H1 (cell line): Measurements from ENCODE around the gene SIRT7. TPM values are rescaled to one million over a fixed set of nuclear protein-coding genes. Genes with fewer than 3 reads are reported as not detected.
A peak's percentile ranks its signal among the peaks of the same experiment; 100 is the strongest.

ENCODE experiments used
- CTCF ChIA-PET: fragments of 300-600 bp; sonication (Branson Sonifier 250); formaldehyde crosslinking; loops from one replicate; lab custom pipeline; 2021; ENCODE audit not compliant: partially characterized antibody; lab: Charles Lee
- POLR2A ChIA-PET: fragments of 300-600 bp; sonication (Branson Sonifier 250); formaldehyde crosslinking; loops from one replicate; lab custom pipeline; 2021; ENCODE audit warnings: inconsistent platforms; ENCODE audit not compliant: partially characterized antibody; lab: Charles Lee
- DNase-seq, 2 experiments: peaks; one replicate each; pipeline versions ENCODE4 v3.0.0 to v3.0.0-alpha.2; 2010 to 2022; ENCODE audit warnings: low spot score in 2 of 2, low read depth in 1 of 2, mixed read lengths in 1 of 2
- FAIRE-seq: peaks from 2 replicates; lab custom pipeline; 2011; peaks lifted over from hg19 to GRCh38; lab: Jason Lieb, UNC
- H2AFZ ChIP-seq: 2 replicates; pipeline ENCODE4 v1.8.1; 2012; ENCODE audit warnings: low read length, inconsistent platforms
- H2AK5ac ChIP-seq: 2 replicates; pipeline ENCODE4 v1.6.1; 2013; ENCODE audit warnings: low read depth, low read length
- H2BK120ac ChIP-seq: replicated peaks from 2 replicates; pipeline ENCODE3; 2013; ENCODE audit warnings: low read depth, low read length, inconsistent platforms
- H2BK12ac ChIP-seq: 2 replicates; pipeline ENCODE4 v1.6.1; 2013; ENCODE audit warnings: low read depth, low read length
- H2BK15ac ChIP-seq: 2 replicates; pipeline ENCODE4 v1.6.1; 2013; ENCODE audit warnings: low read length
- H2BK20ac ChIP-seq: 2 replicates; pipeline ENCODE4 v1.6.1; 2013; ENCODE audit warnings: low read length
- H2BK5ac ChIP-seq: 2 replicates; pipeline ENCODE4 v1.6.1; 2013; ENCODE audit warnings: low read depth, low read length
- H3K14ac ChIP-seq: 2 replicates; pipeline ENCODE4 v1.6.1; 2013; ENCODE audit warnings: inconsistent platforms; ENCODE audit not compliant: insufficient read length
- H3K18ac ChIP-seq: 2 replicates; pipeline ENCODE4 v1.6.1; 2013; ENCODE audit warnings: low read length; ENCODE audit errors: extremely low read depth
- H3K23ac ChIP-seq: 2 replicates; pipeline ENCODE4 v1.6.1; 2013; ENCODE audit warnings: inconsistent platforms; ENCODE audit not compliant: insufficient read length
- H3K23me2 ChIP-seq: 2 replicates; pipeline ENCODE4 v1.6.1; 2013; ENCODE audit warnings: low read depth, low read length
- H3K27ac ChIP-seq: 2 replicates; pipeline ENCODE4 v1.6.1; 2011; ENCODE audit warnings: low read depth, low read length, inconsistent platforms
- H3K27me3 ChIP-seq, 4 experiments: replicated peaks in 1 of 4; 1 replicate in 1 of 4; 2 replicates in 3 of 4; pipeline versions ENCODE4 v1.6.1 to v1.8.1; 2011 to 2013; ENCODE audit warnings: low read length in 3 of 4, mild to moderate bottlenecking in 3 of 4, inconsistent platforms in 2 of 4, mixed read lengths in 2 of 4, moderate library complexity in 1 of 4; ENCODE audit not compliant: control insufficient read depth in 3 of 4, insufficient read depth in 3 of 4; ENCODE audit errors: extremely low read depth in 1 of 4
- H3K36me3 ChIP-seq, 4 experiments: 2 replicates each; pipeline versions ENCODE4 v1.6.1 to v1.8.1; 2011 to 2013; ENCODE audit warnings: mild to moderate bottlenecking in 4 of 4, low read length in 3 of 4, moderate library complexity in 2 of 4, control low read depth in 1 of 4, inconsistent platforms in 1 of 4; ENCODE audit not compliant: insufficient read depth in 4 of 4, control insufficient read depth in 2 of 4
- H3K4ac ChIP-seq: replicated peaks from 2 replicates; pipeline ENCODE3; 2013; ENCODE audit warnings: low read length, low read depth, mixed read lengths, inconsistent platforms; ENCODE audit not compliant: insufficient read length
- H3K4me1 ChIP-seq, 4 experiments: replicated peaks in 1 of 4; 1 replicate in 1 of 4; 2 replicates in 3 of 4; pipeline versions ENCODE4 v1.6.1 to v1.8.1; 2011 to 2013; ENCODE audit warnings: low read length in 3 of 4, inconsistent platforms in 2 of 4, mixed read lengths in 1 of 4; ENCODE audit not compliant: insufficient read depth in 4 of 4, control insufficient read depth in 3 of 4
- H3K4me2 ChIP-seq, 2 experiments: 2 replicates each; pipeline versions ENCODE4 v1.6.1 to v1.8.1; 2011 to 2013; ENCODE audit warnings: low read depth in 2 of 2, low read length in 2 of 2, control low read depth in 1 of 2, inconsistent platforms in 1 of 2, mild to moderate bottlenecking in 1 of 2; ENCODE audit not compliant: insufficient read depth in 1 of 2
- H3K4me3 ChIP-seq, 4 experiments: fragments of 200-600, 300-600 bp in 1 of 4; sonication (generic), shearing (Covaris generic), sonication (Bioruptor Twin) in 1 of 4; 2 replicates each; pipeline versions ENCODE4 v1.5.1 to v1.8.1; 2011 to 2016; ENCODE audit warnings: low read length in 4 of 4, low read depth in 3 of 4, control low read depth in 2 of 4, inconsistent platforms in 2 of 4, mild to moderate bottlenecking in 2 of 4, mixed read lengths in 1 of 4, moderate library complexity in 1 of 4; ENCODE audit not compliant: insufficient read depth in 2 of 4; ENCODE audit errors: extremely low read depth in 1 of 4
- H3K56ac ChIP-seq: replicated peaks from 2 replicates; pipeline ENCODE3; 2013; ENCODE audit warnings: low read depth, mild to moderate bottlenecking, mixed read lengths, low read length, inconsistent platforms; ENCODE audit not compliant: insufficient read length
- H3K79me1 ChIP-seq: 2 replicates; pipeline ENCODE4 v1.6.1; 2013; ENCODE audit warnings: low read depth, low read length, control low read depth
- H3K79me2 ChIP-seq, 2 experiments: 2 replicates each; pipeline versions ENCODE4 v1.6.1 to v1.8.1; 2012 to 2013; ENCODE audit warnings: low read length in 2 of 2, mild to moderate bottlenecking in 2 of 2, inconsistent platforms in 1 of 2; ENCODE audit not compliant: insufficient read depth in 2 of 2, control insufficient read depth in 1 of 2
- H3K9ac ChIP-seq, 4 experiments: replicated peaks in 1 of 4; 1 replicate in 1 of 4; 2 replicates in 3 of 4; pipeline versions ENCODE4 v1.6.1 to v1.8.1; 2011 to 2013; ENCODE audit warnings: low read depth in 3 of 4, low read length in 3 of 4, control low read depth in 2 of 4, mild to moderate bottlenecking in 2 of 4, moderate library complexity in 2 of 4, inconsistent platforms in 1 of 4; ENCODE audit errors: extremely low read depth in 1 of 4
- H3K9me3 ChIP-seq, 2 experiments: 2 replicates each; pipeline versions ENCODE4 v1.6.1 to v1.8.1; 2012 to 2013; ENCODE audit warnings: mild to moderate bottlenecking in 2 of 2, moderate library complexity in 2 of 2, control low read depth in 1 of 2, inconsistent platforms in 1 of 2, low read depth in 1 of 2, low read length in 1 of 2, mixed read lengths in 1 of 2; ENCODE audit not compliant: insufficient read depth in 2 of 2
- H4K20me1 ChIP-seq, 2 experiments: replicated peaks in 1 of 2; 2 replicates each; pipeline versions ENCODE3 to v1.8.1; 2011 to 2013; ENCODE audit warnings: inconsistent platforms in 2 of 2, low read length in 2 of 2, mild to moderate bottlenecking in 1 of 2; ENCODE audit not compliant: insufficient read depth in 2 of 2, control insufficient read depth in 1 of 2
- H4K5ac ChIP-seq: 2 replicates; pipeline ENCODE4 v1.6.1; 2013; ENCODE audit warnings: low read length, low read depth, mixed read lengths, inconsistent platforms; ENCODE audit not compliant: insufficient read length
- H4K8ac ChIP-seq: 2 replicates; pipeline ENCODE4 v1.8.0; 2013; ENCODE audit warnings: mild to moderate bottlenecking, moderate library complexity, low read length, inconsistent platforms; ENCODE audit not compliant: insufficient read depth; ENCODE audit errors: extremely low read depth
- H4K91ac ChIP-seq: replicated peaks from 2 replicates; pipeline ENCODE3; 2013; ENCODE audit warnings: low read length, mixed read lengths, inconsistent platforms; ENCODE audit not compliant: insufficient read length
- CBX5 ChIP-seq: fragments of 300-800, 300-1000 bp; sonication (generic); IDR thresholded peaks from 2 replicates; pipeline ENCODE4 v1.7.1; 2016; ENCODE audit warnings: antibody characterized with exemption, low read length, low read depth
- KDM1A ChIP-seq: fragments of 200-600, 300-600 bp; sonication (generic); IDR thresholded peaks from 2 replicates; pipeline ENCODE4 v1.7.1; 2016; ENCODE audit warnings: mild to moderate bottlenecking, low read length, borderline replicate concordance
- MAX ChIP-seq: IDR thresholded peaks from 2 replicates; pipeline ENCODE4 v1.6.1; 2012; ENCODE audit warnings: inconsistent platforms
- NRF1 ChIP-seq: IDR thresholded peaks from 2 replicates; pipeline ENCODE4 v1.6.1; 2011; ENCODE audit warnings: mild to moderate bottlenecking, low read depth, low read length, improper control_type of control experiment
- PHF8 ChIP-seq: fragments of 200-600 bp; sonication (generic); conservative IDR thresholded peaks from 2 replicates; pipeline ENCODE4 v1.7.1; 2012; ENCODE audit warnings: low read depth, mild to moderate bottlenecking, inconsistent platforms, low read length, moderate library complexity
- RFX5 ChIP-seq: IDR thresholded peaks from 2 replicates; pipeline ENCODE4 v1.6.1; 2011; ENCODE audit warnings: low read depth, low read length, improper control_type of control experiment, borderline replicate concordance
- RXRA ChIP-seq: IDR thresholded peaks from 2 replicates; pipeline ENCODE4 v1.6.1; 2011; ENCODE audit warnings: low read depth, mild to moderate bottlenecking, low read length, moderate library complexity; ENCODE audit not compliant: insufficient read depth
- USF2 ChIP-seq: IDR thresholded peaks from 2 replicates; pipeline ENCODE4 v1.6.1; 2011; ENCODE audit warnings: low read length, improper control_type of control experiment
- WGBS, 2 experiments: shearing (Covaris generic) in 1 of 2; methylation state at CpG; one replicate each; pipeline versions ENCODE4 v1.1.6 to v1.1.7; 2013 to 2015; ENCODE audit warnings: low lambda C conversion rate in 2 of 2, mixed read lengths in 2 of 2, inconsistent platforms in 1 of 2, low coverage in 1 of 2, missing lambda C conversion rate in 1 of 2; ENCODE audit not compliant: insufficient replicate concordance in 2 of 2, insufficient coverage in 1 of 2, insufficient read length in 1 of 2; ENCODE audit errors: extremely low coverage in 1 of 2, missing lambda C conversion rate in 1 of 2; 5-methylcytosine and 5-hydroxymethylcytosine counted together
- polyA plus RNA-seq, 7 experiments: library from polyadenylated mRNA; depleted of rRNA in 3 of 7; stranded (reverse) in 5 of 7; unstranded in 2 of 7; fragments of >200 nt in 5 of 7; fragments of 200-250 nt in 2 of 7; gene quantifications; 1 replicate in 5 of 7; 2 replicates in 1 of 7; 4 replicates in 1 of 7; pipeline versions ENCODE4 v1.2.1 to v1.2.3, GENCODE V29; 2011 to 2013; ENCODE audit warnings: missing spikeins in 2 of 7, mixed read lengths in 2 of 7
- total RNA-seq: library from RNA; stranded (reverse); fragmentation: NEBNext Ultra II Directional; extraction: Animal tissue kit (Norgen Biotek cat#: 25700); gene quantifications from 2 replicates; pipeline ENCODE4 v1.2.1, GENCODE V29; 2021

SIRT7 gene
- total and polyA plus RNA-seq, 2 of the 8 experiments (the other 6 are each of a cell fraction or from before 2014, with no cell fraction given), result 5.8 to 16.6 TPM

- Histone ChIP-seq H3K79me1 (no peaks in the 10 kb centered on the region), H3K56ac (no peak overlapping the region), H2BK15ac (peak overlapping the region; percentile 19; the same call in 1 of the 2 replicates), H2AK5ac (no peak overlapping the region), H4K5ac (no peak overlapping the region), H2AFZ (no peak overlapping the region), H3K14ac (no peak overlapping the region), H2BK12ac (no peak overlapping the region), H3K27me3 (peaks cover 46 to 84% (median 71%) of the 10 kb centered on the region in 4 experiments), H3K4me3 (peak overlapping the region in 3 of 4 experiments; percentile 10 to 53 (median 14); a peak in 4 of 8 replicates), H4K20me1 (peaks cover 2 to 3% of the 10 kb centered on the region in 2 experiments), H2BK120ac (no peak overlapping the region), H3K4me2 (peak overlapping the region; percentile 19 to 76; a peak in 3 of 4 replicates), H3K9ac (no peak overlapping the region), H3K23me2 (peaks cover 4% of the 10 kb centered on the region; the same call in 1 of the 2 replicates), H3K4ac (no peak overlapping the region), H3K79me2 (no peaks in the 10 kb centered on the region), H2BK20ac (no peak overlapping the region), H3K18ac (no peak overlapping the region), H3K36me3 (peaks cover 0 to 13% (median 0%) of the 10 kb centered on the region in 4 experiments; a peak in 1 of 8 replicates), H4K8ac (peak overlapping the region; percentile 19; the same call in 1 of the 2 replicates), H3K23ac (no peak overlapping the region), H3K9me3 (no peaks in the 10 kb centered on the region), H2BK5ac (no peak overlapping the region), H3K4me1 (peaks cover 0 to 13% (median 7%) of the 10 kb centered on the region in 4 experiments; a peak in 5 of 7 replicates), H3K27ac (no peak overlapping the region), H4K91ac (no peak overlapping the region)
- peak in 1 of 2 experiments; percentile 64 for DNase-seq
- WGBS, 2 experiments, result 24% methylated on average over 40 of the region's 82 CpGs; no CpG with 5 or more reads in 1 of the 2 experiments
- ChIA-PET POLR2A (interaction anchor here (1.1 to 3.0 kb wide), 6 partner anchors 15 to 58 kb away, joined by 3 to 14 read pairs (median 5); partner anchors contain the start of genes ASPSCR1, MAFG and PYCR1), CTCF (interaction anchor here (0.8 to 5.1 kb wide), 7 partner anchors 14 to 37 kb away, joined by 3 to 22 read pairs (median 4); partner anchors contain the start of gene ASPSCR1)
- no peak for FAIRE-seq
- TF ChIP-seq RXRA (no peak), KDM1A (no peak), MAX (no peak), PHF8 (no peak), NRF1 (no peak), RFX5 (no peak), CBX5 (no peak), USF2 (no peak)
Observed at GRCh38 chr17:81961521-81962498, 43.8 kb upstream of the SIRT7 start.
